HG03039 (cell line): ENCODE results near the gene MBP.
"Not testable (repeated sequence)": the region's sequence is repeated elsewhere in the genome, so short reads cannot be mapped to it uniquely, and the experiment has no call there.

ENCODE experiments used
- ATAC-seq: cut with Tn5 transposase; IDR thresholded peaks from one replicate; pipeline ENCODE4 v1.9.1; 2021; ENCODE audit warnings: mild to moderate bottlenecking, moderate library complexity; ENCODE audit not compliant: unreplicated experiment

The MBP gene

GRCh38 chr18:77032181-77032701, 100.3 kb downstream of the MBP start:
- ATAC-seq: no peak

- ATAC-seq: no peak
These were observed 100.9 kb downstream of the MBP start for GRCh38 chr18:77031662-77032061.

GRCh38 chr18:77030201-77030600, 102.4 kb downstream of the MBP start:
- no peak for ATAC-seq

- no peak for ATAC-seq
These were observed 106.7 kb downstream of the MBP start for GRCh38 chr18:77025831-77026363.

GRCh38 chr18:77025123-77025522, 107.5 kb downstream of the MBP start:
- no peak for ATAC-seq

GRCh38 chr18:77024476-77024875, 108.1 kb downstream of the MBP start:
- no peak for ATAC-seq

- no peak for ATAC-seq
These were observed 109.3 kb downstream of the MBP start for GRCh38 chr18:77023102-77023782.

- ATAC-seq: no peak
These were observed 110.0 kb downstream of the MBP start for GRCh38 chr18:77022556-77022955.

GRCh38 chr18:77022116-77022515, 110.5 kb downstream of the MBP start:
- ATAC-seq: no peak

- not testable (repeated sequence) for ATAC-seq
These were observed 111.1 kb downstream of the MBP start for GRCh38 chr18:77021478-77021877.

GRCh38 chr18:77021075-77021474, 111.5 kb downstream of the MBP start:
- no peak for ATAC-seq

- no peak for ATAC-seq
These were observed 112.0 kb downstream of the MBP start for GRCh38 chr18:77020561-77020960.

- no peak for ATAC-seq
These were observed 112.9 kb downstream of the MBP start for GRCh38 chr18:77019641-77020040.

- not testable (repeated sequence) for ATAC-seq
These were observed 113.9 kb downstream of the MBP start for GRCh38 chr18:77018650-77019049.

GRCh38 chr18:77017355-77017754, 115.2 kb downstream of the MBP start:
- no peak for ATAC-seq

- no peak for ATAC-seq
These were observed 115.6 kb downstream of the MBP start for GRCh38 chr18:77016936-77017335.

- no peak for ATAC-seq
These were observed 116.5 kb downstream of the MBP start for GRCh38 chr18:77015771-77016710.

- ATAC-seq: no peak
These were observed 117.4 kb downstream of the MBP start for GRCh38 chr18:77015169-77015568.

GRCh38 chr18:77014538-77014937, 118.0 kb downstream of the MBP start:
- no peak for ATAC-seq

- ATAC-seq: no peak
These were observed 118.6 kb downstream of the MBP start for GRCh38 chr18:77013811-77014521.
